Measurements from ENCODE around the gene ARNT2.

Gene ARNT2

DNA sequence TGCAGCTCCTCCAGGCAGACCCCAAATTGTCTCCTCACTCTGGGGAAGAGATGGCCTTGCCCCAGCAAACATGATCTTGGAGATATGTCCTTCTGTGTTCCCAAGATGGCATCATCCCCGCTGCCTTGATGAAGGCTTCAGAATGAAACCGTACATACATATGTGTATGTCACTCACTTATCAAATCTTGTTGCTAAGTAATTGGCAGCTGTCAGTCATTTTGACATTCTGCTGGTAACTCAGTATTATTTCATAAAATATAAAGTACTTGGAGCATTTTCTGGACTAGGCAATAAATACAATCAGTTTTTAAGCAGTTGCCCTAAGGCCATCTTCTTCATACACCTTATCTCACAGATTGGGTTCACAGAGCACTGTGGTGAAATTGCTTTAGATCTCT lies 62.4 kb downstream of the ARNT2 start:
- DNase-seq (ENCODE audit: low spot score), result no peak

- no peak for DNase-seq (ENCODE audit: low spot score)
Observed at GRCh38 chr15:80467311-80467714, 63.1 kb downstream of the ARNT2 start.

DNA sequence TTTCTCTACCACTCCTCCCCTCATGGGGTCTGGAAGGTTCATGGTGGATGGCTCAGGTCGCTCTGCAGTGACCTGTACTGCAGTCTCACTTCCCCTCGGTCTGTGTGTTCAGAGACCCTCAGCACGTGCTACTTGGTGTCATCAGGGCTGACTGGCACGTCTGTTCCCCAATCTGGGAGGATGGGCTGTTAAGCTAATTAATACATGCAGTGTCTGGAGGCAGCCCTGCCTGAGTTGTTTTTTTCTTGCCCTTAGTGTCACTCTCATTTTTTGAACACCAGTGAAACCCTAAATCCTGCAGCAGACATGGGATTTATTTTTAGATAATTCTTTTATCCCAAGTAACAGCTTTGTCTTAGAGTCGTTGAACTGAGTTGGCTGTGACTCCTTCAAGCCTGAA lies 64.6 kb downstream of the ARNT2 start:
- no peak for DNase-seq (ENCODE audit: low spot score)

DNA sequence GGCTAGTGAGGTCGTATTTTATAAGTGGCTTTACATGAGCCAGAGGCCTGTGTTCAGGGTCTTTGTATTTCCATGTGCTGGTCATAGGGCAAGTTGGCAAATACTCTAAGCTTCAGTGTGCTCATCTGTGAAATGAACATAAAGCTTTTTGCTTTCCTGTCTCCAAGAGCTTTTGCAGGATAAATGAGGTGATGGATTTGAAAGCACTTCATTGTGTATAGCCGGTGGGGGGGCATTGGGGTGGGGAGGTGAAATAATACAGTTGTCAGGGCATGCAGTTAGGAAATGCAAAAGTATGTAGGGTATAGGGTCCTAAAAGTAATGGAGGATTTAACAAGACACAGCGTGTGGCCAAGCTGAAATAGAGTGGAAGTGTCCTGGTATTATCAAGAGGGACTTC lies 67.7 kb downstream of the ARNT2 start:
- DNase-seq (ENCODE audit: low spot score), result no peak

DNA sequence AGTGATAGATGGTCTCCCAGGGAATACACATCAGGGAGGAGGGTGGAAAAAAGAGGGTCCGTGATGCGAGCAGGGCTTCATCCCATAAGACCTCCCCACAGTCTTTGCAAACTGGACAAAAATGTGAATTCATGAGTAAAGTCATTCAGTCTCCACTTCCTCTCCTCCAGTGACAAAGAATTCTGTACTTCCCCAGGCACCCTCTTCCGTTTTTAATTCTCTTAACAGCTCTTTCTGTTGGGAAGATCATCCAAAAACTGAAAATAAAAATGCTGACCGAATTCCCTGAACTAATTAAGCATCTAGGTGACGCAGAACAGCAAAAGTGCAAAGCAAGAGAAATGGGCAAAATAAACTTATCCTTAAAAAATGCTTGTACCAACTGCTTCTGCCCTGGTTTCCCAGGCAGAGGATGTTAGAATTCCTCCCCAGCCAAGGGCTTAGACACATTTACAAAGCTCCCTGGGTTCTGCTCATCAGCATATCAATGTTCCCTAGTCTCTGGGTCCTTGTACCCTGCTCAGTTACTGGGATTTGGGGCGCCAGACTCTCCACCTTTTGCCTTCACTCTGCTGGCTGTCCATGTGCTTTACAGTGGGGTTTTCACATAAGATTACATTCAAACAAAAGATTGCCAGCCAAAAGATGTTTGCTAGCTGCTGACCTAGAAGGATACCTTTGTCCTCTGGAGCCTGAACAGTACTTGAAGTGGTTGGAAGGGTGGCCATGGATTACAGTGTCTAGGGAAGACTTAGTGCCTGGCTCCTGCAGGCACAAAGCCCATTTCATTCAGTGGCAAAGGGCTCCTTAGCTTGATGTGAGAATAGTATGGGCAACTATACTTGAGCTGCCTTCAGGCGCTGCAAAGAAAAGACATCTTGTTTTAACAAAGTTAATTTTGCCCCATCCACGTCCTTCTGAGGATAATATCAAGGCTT lies 69.4 kb downstream of the ARNT2 start:
- DNase-seq (ENCODE audit: low spot score), result no peak

- DNase-seq (ENCODE audit: low spot score), result no peak
Observed at GRCh38 chr15:80474224-80475215, 70.3 kb downstream of the ARNT2 start.

DNA sequence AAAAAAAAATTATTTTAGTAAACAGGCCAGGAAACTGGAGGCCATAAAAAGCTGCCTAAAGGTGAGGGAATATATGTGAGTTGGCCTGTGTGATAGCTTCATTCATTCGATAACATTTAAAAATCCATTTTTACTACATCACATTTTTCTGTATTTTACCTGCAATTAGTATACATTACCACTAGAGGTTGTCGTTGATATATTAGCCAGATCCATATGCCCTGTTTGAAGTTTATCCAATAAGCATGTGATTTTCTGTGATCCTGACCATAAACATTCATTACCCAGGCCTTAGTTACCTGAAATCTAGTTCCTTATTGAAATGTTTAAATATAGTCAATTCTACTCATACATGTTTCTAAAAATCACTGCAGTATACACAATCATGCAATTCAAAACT lies 71.4 kb downstream of the ARNT2 start:
- no peak for DNase-seq (ENCODE audit: low spot score)

- DNase-seq (ENCODE audit: low spot score), result no peak
Observed at GRCh38 chr15:80476036-80476435, 71.9 kb downstream of the ARNT2 start.

DNA sequence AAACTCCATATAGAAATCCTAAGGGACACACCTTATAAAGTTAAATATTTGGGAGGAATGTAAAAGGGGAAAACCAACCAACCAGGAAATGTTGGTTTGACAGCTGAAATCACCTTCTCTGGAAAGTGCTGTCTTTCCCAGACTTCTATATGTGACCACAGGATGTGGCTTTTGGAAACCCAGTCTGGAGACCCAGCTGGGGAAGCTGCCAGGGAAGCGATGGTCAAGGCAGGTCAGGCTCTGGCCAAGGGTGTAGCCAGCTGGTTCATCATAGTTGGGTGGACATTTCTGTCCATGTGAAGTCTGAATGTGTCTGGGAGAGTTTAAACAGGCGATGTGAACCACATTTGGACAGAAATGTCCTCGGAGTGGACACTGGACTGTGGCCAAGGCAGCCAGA lies 73.9 kb downstream of the ARNT2 start:
- DNase-seq (ENCODE audit: low spot score), result no peak

DNA sequence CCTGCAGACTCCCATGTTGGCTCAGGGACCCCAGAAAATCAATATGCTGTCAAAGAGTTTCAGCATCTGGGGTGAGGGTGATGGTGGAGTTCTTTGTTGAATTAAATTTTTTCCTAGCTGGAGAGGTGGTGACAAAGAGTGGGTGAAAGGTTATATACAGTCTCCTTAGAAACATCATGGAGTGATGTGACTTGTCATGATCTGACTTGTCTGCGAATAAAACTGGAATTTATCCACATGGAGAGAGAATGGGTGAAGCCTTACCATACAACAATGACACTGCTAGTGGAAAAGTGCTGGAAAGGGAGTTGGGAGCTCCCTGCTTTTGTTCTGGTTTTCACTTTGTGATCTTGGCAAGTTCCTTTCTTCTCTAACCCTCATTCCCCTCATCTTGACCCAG lies 75.0 kb downstream of the ARNT2 start:
- no peak for DNase-seq (ENCODE audit: low spot score)

DNA sequence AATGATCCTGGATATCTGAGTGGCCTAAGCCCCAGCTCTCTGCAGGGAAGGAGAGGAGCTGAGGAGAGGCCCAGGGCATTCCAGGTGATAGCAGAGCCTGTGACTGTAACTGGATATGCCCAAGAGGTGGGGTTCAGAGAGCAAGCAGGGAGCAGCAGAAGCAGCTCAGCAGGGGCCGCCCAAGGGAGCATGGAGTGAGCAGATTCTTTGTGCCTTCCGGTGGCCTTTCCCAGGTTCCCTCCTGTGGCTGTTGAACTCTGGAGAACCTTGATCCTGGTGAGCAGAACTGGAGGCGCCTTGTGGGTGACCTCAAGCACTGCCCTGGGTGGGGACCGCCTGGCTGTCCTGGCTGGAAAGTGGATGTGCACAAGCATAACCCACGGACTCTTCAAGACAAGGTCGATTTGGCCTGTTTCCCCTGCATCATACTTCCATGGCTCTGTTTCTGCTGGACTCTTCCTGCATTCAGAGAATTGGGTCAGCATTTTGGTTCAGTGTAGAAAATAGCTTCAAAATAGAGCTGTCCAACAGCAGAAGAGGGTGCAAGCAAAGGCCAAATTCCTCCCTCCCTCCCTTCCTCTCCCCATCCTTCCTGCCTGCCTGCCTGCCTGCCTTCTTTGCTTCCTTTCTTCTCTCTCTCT lies 76.1 kb downstream of the ARNT2 start:
- no peak for DNase-seq (ENCODE audit: low spot score)

DNA sequence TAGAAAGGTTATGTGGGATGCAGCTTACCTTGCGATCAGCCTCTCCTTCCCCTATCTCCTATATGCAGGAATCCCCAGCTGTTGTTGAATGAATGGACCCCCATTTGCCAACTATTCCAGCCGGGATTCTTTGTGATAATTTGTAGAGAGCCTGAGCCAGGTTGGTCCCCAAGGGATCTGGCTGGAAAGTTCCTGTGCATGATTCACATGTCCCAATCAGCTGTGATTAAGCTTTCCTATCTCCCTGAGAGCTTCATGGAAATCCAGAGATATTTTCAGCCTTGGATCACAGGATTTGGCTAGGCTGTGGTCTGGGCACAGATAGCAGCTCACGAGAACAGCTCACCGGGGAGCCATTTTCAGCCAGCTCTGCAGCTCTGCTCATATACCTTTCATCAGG lies 76.7 kb downstream of the ARNT2 start:
- DNase-seq (ENCODE audit: low spot score), result no peak

GRCh38 chr15:80482696-80483095 lies 78.5 kb downstream of the ARNT2 start:
- DNase-seq (ENCODE audit: low spot score), result no peak

- no peak for DNase-seq (ENCODE audit: low spot score)
Observed at GRCh38 chr15:80483725-80484161, 79.6 kb downstream of the ARNT2 start.

GRCh38 chr15:80484333-80484864 lies 80.2 kb downstream of the ARNT2 start:
- DNase-seq (ENCODE audit: low spot score), result no peak

DNA sequence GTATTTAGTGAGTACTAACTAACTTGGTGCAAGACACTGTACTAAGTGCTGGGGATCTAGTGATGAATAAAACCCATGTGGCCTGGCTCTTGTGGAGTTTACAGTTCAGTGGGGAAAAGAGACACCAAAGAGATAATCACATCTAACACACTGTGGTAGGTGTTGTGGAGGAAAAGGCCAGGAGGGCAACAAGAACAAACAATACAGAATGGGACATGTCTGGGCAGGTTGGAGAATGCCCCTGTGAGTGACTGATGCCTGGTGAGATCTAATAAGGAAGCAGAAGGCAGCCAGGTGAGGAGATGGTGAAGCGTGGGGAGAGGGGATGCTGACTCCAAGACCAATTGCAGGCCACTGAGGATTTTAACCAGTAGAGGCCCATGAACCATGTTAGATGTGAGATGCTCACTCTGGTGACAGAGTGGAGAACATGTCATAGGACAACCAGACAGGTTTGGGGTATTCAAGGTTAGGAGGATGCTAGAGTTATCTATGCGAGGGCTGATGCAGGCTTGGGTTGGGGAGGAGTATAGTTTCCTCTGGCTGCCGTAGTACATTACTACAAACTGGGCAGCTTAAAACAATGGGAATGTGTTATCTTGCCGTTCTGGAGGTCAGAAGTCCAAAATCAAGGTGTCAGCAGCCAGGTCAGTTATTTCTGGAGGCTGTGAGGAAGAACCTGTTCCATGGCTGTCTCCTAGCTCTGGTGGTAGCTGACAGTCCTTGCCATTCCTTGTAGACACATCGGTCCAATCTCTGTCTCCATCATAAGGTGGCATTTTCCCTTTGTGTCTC lies 81.4 kb downstream of the ARNT2 start:
- DNase-seq (ENCODE audit: low spot score), result no peak

DNA sequence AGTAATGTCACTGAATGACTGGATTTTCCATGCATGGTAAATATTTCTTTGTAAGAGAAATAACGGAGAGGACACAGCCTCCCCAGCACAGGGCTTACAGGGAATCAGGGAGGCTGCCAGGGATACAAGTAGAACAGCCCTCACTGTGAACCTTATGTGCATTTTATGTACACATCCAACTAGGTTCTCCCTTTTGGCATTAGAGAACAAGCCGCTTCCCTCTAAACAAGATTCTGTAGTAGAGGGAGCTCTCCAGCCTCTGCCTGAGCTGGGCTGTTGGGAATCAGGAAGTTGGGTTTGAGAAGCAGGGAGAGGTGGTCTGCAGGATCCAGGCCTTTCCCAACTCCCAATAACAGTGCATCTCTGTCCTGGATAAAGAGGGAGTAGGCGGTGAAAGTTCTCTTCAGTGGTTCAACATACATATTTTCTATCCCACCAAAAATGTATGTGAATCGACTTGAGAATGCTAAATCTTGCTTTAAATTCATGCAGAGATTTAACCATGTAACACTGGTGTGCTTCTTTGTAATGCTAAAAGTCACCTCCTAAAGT lies 83.7 kb downstream of the ARNT2 start:
- DNase-seq (ENCODE audit: low spot score), result no peak

DNA sequence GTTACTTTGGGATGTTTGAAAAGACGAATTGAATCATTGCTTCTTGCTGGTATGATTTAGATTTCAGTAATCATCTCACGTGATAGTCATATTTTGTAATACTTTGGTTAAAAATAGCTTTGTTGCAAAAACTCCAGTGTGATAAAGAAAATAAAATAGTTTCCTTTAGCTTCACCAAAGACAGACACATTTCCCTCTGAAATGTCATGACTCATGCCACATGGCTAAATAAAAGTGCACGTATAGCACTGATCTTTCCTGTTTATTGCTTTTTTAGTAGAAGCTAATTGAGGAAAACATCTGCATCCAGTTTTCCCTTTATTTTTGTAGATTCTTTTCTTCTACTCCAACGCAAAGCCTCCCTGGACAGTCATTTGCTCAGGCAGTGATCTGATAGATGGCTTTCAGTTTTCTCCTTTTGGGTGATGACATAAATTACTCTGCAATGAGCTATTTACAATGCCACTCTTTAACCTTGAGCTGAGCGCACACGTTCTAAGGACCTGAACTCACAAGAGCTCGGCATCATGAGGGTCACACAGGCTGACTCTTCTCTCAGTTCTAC lies 84.9 kb downstream of the ARNT2 start:
- DNase-seq (ENCODE audit: low spot score), result no peak

DNA sequence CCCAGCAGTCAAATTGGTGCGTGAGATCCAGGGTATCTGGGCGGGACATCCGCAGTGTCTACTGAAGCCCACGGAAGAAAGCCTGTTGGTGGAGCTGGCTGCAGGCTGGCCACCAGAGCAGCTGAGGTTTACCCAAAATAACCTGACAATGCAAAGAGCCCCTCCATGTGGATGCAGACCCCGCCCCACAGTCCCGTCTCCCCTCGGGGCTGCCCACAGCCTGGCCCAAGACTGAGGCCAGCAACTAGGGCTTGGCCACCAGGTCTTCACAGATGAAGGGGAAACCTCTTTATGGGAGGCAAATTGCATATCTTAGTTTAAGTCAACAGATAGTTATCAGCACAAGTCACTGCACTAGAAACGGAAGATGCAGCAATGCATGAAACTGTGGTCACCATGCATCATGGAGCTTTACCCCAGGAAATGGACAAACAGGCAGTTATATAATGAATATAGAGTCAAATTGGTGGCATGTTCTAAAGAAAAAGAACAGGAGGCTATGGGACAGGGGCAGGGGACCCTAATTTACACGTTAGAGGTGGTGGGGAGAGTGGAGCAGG lies 86.3 kb downstream of the ARNT2 start:
- no peak for DNase-seq (ENCODE audit: low spot score)

GRCh38 chr15:80491163-80491847 lies 87.1 kb downstream of the ARNT2 start:
- no peak for DNase-seq (ENCODE audit: low spot score)
